ENCODE data around the gene ZNF668.

ZNF668 gene

GRCh38 chr16:31033709-31034492 is 40.1 kb downstream of the ZNF668 start:
- H3K27ac ChIP-seq (ENCODE audit: low read length, poor library complexity, severe bottlenecking), result peak overlapping the region; percentile 66
- peak overlapping the region; percentile 67 for H4K91ac ChIP-seq (ENCODE audit: low read length)
- peak overlapping the region; percentile 69 for H4K8ac ChIP-seq (ENCODE audit: low read length)
- peak; percentile 84 for DNase-seq
- peak overlapping the region in 1 of 2 experiments; percentile 90 for H3K4ac ChIP-seq (ENCODE audit: low read depth in 1 of 2, low read length in 2 of 2)
- H3K9ac ChIP-seq (ENCODE audit: low read length), result peak overlapping the region; percentile 97
- H3K27me3 ChIP-seq (ENCODE audit: control insufficient read depth in 1 of 2, insufficient read depth in 1 of 2, low read length in 2 of 2), result no peaks in the 10 kb centered on the region
- H2AK5ac ChIP-seq (ENCODE audit: low read length, severe bottlenecking), result no peak overlapping the region
- no peak overlapping the region for H2BK12ac ChIP-seq (ENCODE audit: low read length in 2 of 2)
- peaks cover 25% of the 10 kb centered on the region for H3K79me1 ChIP-seq (replicated peaks; ENCODE audit: low read length, poor library complexity, severe bottlenecking)
- WGBS, result 2% methylated on average over 40 of the region's 47 CpGs
- peak overlapping the region; percentile 88 to 99 for H3K4me3 ChIP-seq (ENCODE audit: insufficient read depth in 1 of 2, low read depth in 1 of 2, low read length in 2 of 2)
- H3K36me3 ChIP-seq (ENCODE audit: control insufficient read depth in 1 of 2, insufficient read depth in 2 of 2, low read depth in 1 of 2, low read length in 2 of 2), result peaks cover 23 to 39% of the 10 kb centered on the region in 2 experiments
- H3K4me1 ChIP-seq (ENCODE audit: control insufficient read depth, insufficient read depth, low read depth, low read length), result peaks cover 5% of the 10 kb centered on the region
- peak overlapping the region; percentile 64 to 83 for H3K18ac ChIP-seq (ENCODE audit: low read depth in 1 of 2, low read length in 2 of 2)
- H3K4me2 ChIP-seq (ENCODE audit: low read length, poor library complexity, severe bottlenecking), result peak overlapping the region; percentile 72
- H2BK15ac ChIP-seq (ENCODE audit: low read depth, poor library complexity, severe bottlenecking), result peak overlapping the region; percentile 91
- H2BK5ac ChIP-seq (ENCODE audit: low read depth, low read length, poor library complexity, severe bottlenecking), result peak overlapping the region; percentile 74
- H3K23ac ChIP-seq (ENCODE audit: low read length in 2 of 2), result peak overlapping the region; percentile 60 to 91
- no peaks in the 10 kb centered on the region for H3K9me3 ChIP-seq (ENCODE audit: control insufficient read depth, low read length)
- peak overlapping the region; percentile 75 for H2AFZ ChIP-seq (ENCODE audit: low read depth, low read length)
- H2BK120ac ChIP-seq (ENCODE audit: low read depth, low read length), result no peak overlapping the region
- H3K14ac ChIP-seq (ENCODE audit: low read length in 2 of 2), result peak overlapping the region in 1 of 2 experiments; percentile 86

GRCh38 chr16:31032736-31033708 is 41.0 kb downstream of the ZNF668 start, which contains the start of gene STX4:
Gene STX4, plus strand, starts transcription at chr16:31033558. Its CDS starts 248 bp downstream, at chr16:31033806.
- DNase-seq, result peak; percentile 97
- peak within 1 kb of the TSS; percentile 97 for H4K8ac ChIP-seq (ENCODE audit: low read length)
- H3K4me1 ChIP-seq (ENCODE audit: control insufficient read depth, insufficient read depth, low read depth, low read length), result peaks cover 5% of the 10 kb centered on the region
- peak within 1 kb of the TSS; percentile 97 for H4K91ac ChIP-seq (ENCODE audit: low read length)
- H3K9ac ChIP-seq (ENCODE audit: low read length), result peak within 1 kb of the TSS; percentile 97
- peak within 1 kb of the TSS; percentile 92 for H2BK15ac ChIP-seq (ENCODE audit: low read depth, poor library complexity, severe bottlenecking)
- peak within 1 kb of the TSS; percentile 74 for H2BK5ac ChIP-seq (ENCODE audit: low read depth, low read length, poor library complexity, severe bottlenecking)
- H2BK120ac ChIP-seq (ENCODE audit: low read depth, low read length), result peak within 1 kb of the TSS; percentile 56
- peaks cover 14 to 30% of the 10 kb centered on the region in 2 experiments for H3K36me3 ChIP-seq (ENCODE audit: control insufficient read depth in 1 of 2, insufficient read depth in 2 of 2, low read depth in 1 of 2, low read length in 2 of 2)
- peak within 1 kb of the TSS; percentile 84 for H2AFZ ChIP-seq (ENCODE audit: low read depth, low read length)
- WGBS, result 2% methylated on average over 75 of the region's 75 CpGs
- H3K18ac ChIP-seq (ENCODE audit: low read depth in 1 of 2, low read length in 2 of 2), result peak within 1 kb of the TSS; percentile 96 to 97
- H2BK12ac ChIP-seq (ENCODE audit: low read length in 2 of 2), result peak within 1 kb of the TSS in 1 of 2 experiments; percentile 21
- no peak within 1 kb of the TSS for H2AK5ac ChIP-seq (ENCODE audit: low read length, severe bottlenecking)
- peak within 1 kb of the TSS; percentile 96 to 99 for H3K4ac ChIP-seq (ENCODE audit: low read depth in 1 of 2, low read length in 2 of 2)
- peak within 1 kb of the TSS; percentile 94 for H3K4me2 ChIP-seq (ENCODE audit: low read length, poor library complexity, severe bottlenecking)
- H3K9me3 ChIP-seq (ENCODE audit: control insufficient read depth, low read length), result no peaks in the 10 kb centered on the region
- peak within 1 kb of the TSS; percentile 88 to 99 for H3K4me3 ChIP-seq (ENCODE audit: insufficient read depth in 1 of 2, low read depth in 1 of 2, low read length in 2 of 2)
- peak within 1 kb of the TSS; percentile 60 to 91 for H3K23ac ChIP-seq (ENCODE audit: low read length in 2 of 2)
- H3K14ac ChIP-seq (ENCODE audit: low read length in 2 of 2), result peak within 1 kb of the TSS in 1 of 2 experiments; percentile 92
- peak within 1 kb of the TSS; percentile 70 for H3K27ac ChIP-seq (ENCODE audit: low read length, poor library complexity, severe bottlenecking)
- no peaks in the 10 kb centered on the region for H3K27me3 ChIP-seq (ENCODE audit: control insufficient read depth in 1 of 2, insufficient read depth in 1 of 2, low read length in 2 of 2)
- peaks cover 20% of the 10 kb centered on the region for H3K79me1 ChIP-seq (replicated peaks; ENCODE audit: low read length, poor library complexity, severe bottlenecking)

- 81% methylated on average over 2 of the region's 4 CpGs for WGBS
- Histone ChIP-seq H3K27ac (ENCODE audit: low read length, poor library complexity, severe bottlenecking) (no peak overlapping the region), H4K8ac (ENCODE audit: low read length) (no peak overlapping the region), H2BK5ac (ENCODE audit: low read depth, low read length, poor library complexity, severe bottlenecking) (no peak overlapping the region), H3K4me2 (ENCODE audit: low read length, poor library complexity, severe bottlenecking) (no peak overlapping the region), H3K4me3 (ENCODE audit: insufficient read depth in 1 of 2, low read depth in 1 of 2, low read length in 2 of 2) (no peak overlapping the region), H2BK120ac (ENCODE audit: low read depth, low read length) (no peak overlapping the region), H3K9me3 (ENCODE audit: control insufficient read depth, low read length) (no peaks in the 10 kb centered on the region), H3K27me3 (ENCODE audit: control insufficient read depth in 1 of 2, insufficient read depth in 1 of 2, low read length in 2 of 2) (no peaks in the 10 kb centered on the region), H3K36me3 (ENCODE audit: control insufficient read depth in 1 of 2, insufficient read depth in 2 of 2, low read depth in 1 of 2, low read length in 2 of 2) (peaks cover 8 to 20% of the 10 kb centered on the region in 2 experiments), H3K14ac (ENCODE audit: low read length in 2 of 2) (no peak overlapping the region), H2AFZ (ENCODE audit: low read depth, low read length) (no peak overlapping the region), H3K9ac (ENCODE audit: low read length) (no peak overlapping the region), H4K91ac (ENCODE audit: low read length) (no peak overlapping the region), H2AK5ac (ENCODE audit: low read length, severe bottlenecking) (no peak overlapping the region), H3K4me1 (ENCODE audit: control insufficient read depth, insufficient read depth, low read depth, low read length) (peaks cover 5% of the 10 kb centered on the region), H3K79me1 (replicated peaks; ENCODE audit: low read length, poor library complexity, severe bottlenecking) (peaks cover 16% of the 10 kb centered on the region), H3K23ac (ENCODE audit: low read length in 2 of 2) (no peak overlapping the region), H2BK12ac (ENCODE audit: low read length in 2 of 2) (no peak overlapping the region), H2BK15ac (ENCODE audit: low read depth, poor library complexity, severe bottlenecking) (no peak overlapping the region), H3K18ac (ENCODE audit: low read depth in 1 of 2, low read length in 2 of 2) (no peak overlapping the region), H3K4ac (ENCODE audit: low read depth in 1 of 2, low read length in 2 of 2) (no peak overlapping the region)
- DNase-seq, result no peak
Measured at GRCh38 chr16:31031276-31031675, 42.8 kb downstream of the ZNF668 start.
